Kidney (tissue), 14 donors: ENCODE measurements around the gene SHROOM2. TPM values are rescaled to one million over a fixed set of nuclear protein-coding genes. Genes with fewer than 3 reads are reported as not detected.

Source experiments
- DNase-seq, 5 donors: peaks; one replicate each; pipeline ENCODE4 v3.0.0-alpha.2; 2013 to 2020
- FAIRE-seq: peaks from 2 replicates; lab custom pipeline; 2012; peaks lifted over from hg19 to GRCh38; lab: Jason Lieb, UNC
- H3K27ac ChIP-seq, 2 donors: one replicate each; pipeline ENCODE4 v1.7.0; 2013; ENCODE audit warnings: low read depth in 2 of 2, low read length in 2 of 2, inconsistent platforms in 1 of 2
- H3K27me3 ChIP-seq: one replicate; pipeline ENCODE4 v1.7.1; 2013; ENCODE audit warnings: low read length, inconsistent platforms; ENCODE audit not compliant: control insufficient read depth, insufficient read depth
- H3K36me3 ChIP-seq, 3 donors: one replicate each; pipeline versions ENCODE4 v1.7.0 to v1.7.1; 2013; ENCODE audit warnings: low read length in 3 of 3, control low read depth in 1 of 3, inconsistent platforms in 1 of 3; ENCODE audit not compliant: insufficient read depth in 3 of 3, control insufficient read depth in 2 of 3
- H3K4me1 ChIP-seq, 3 donors: one replicate each; pipeline versions ENCODE4 v1.7.0 to v1.7.1; 2013; ENCODE audit warnings: low read length in 3 of 3, inconsistent platforms in 1 of 3, low read depth in 1 of 3; ENCODE audit not compliant: control insufficient read depth in 2 of 3, insufficient read depth in 2 of 3
- H3K4me3 ChIP-seq, 3 donors: one replicate each; pipeline versions ENCODE4 v1.7.0 to v1.8.1; 2013; ENCODE audit warnings: low read length in 3 of 3, control low read depth in 1 of 3, inconsistent platforms in 1 of 3
- H3K9ac ChIP-seq, 3 donors: one replicate each; pipeline versions ENCODE4 v1.7.0 to v1.7.1; 2013; ENCODE audit warnings: low read length in 3 of 3, control low read depth in 1 of 3, inconsistent platforms in 1 of 3
- H3K9me3 ChIP-seq, 3 donors: one replicate each; pipeline versions ENCODE4 v1.7.0 to v1.7.1; 2013; ENCODE audit warnings: low read length in 3 of 3, control low read depth in 1 of 3, inconsistent platforms in 1 of 3; ENCODE audit not compliant: control insufficient read depth in 2 of 3, insufficient read depth in 1 of 3
- CTCF ChIP-seq: IDR thresholded peaks from 3 replicates; pipeline ENCODE4 v1.5.1; 2012; ENCODE audit warnings: mild to moderate bottlenecking, moderate library complexity, borderline replicate concordance; ENCODE audit not compliant: insufficient read depth; ENCODE audit errors: extremely low read depth
- intact Hi-C: fragments of 100-400 bp; cut with DNase I; formaldehyde crosslinking; loops from one replicate; pipeline ENCODE4 v1.11.1; 2022
- polyA plus RNA-seq: library from polyadenylated mRNA; stranded (reverse); fragments of 350-450 nt; fragmentation: Illumina TruSeq; extraction: RNeasy Lipid Tissue Mini Kit (QIAGEN cat#74804); gene quantifications from one replicate; pipeline ENCODE4 v1.2.3, GENCODE V29; 2014; ENCODE audit warnings: low read depth, low replicate concordance; ENCODE audit not compliant: insufficient read depth
- total RNA-seq: library from RNA; stranded (reverse); fragmentation: NEBNext Ultra II Directional; extraction: Animal tissue kit (Norgen Biotek cat#: 25700); gene quantifications from one replicate; pipeline ENCODE4 v1.2.1, GENCODE V29; 2021
- donor health status: control.
- donor health status: control.
- donor health status: control.
- donor health status: control.
- donor health status: control.
- donor health status: DM: yes; HTN: yes; CAD: no.
- donor health status: Normal renal cell carcinoma (clear cell type).

Gene SHROOM2
- total and polyA plus RNA-seq, 2 donors from 2014 or later = 3.5 to 11.8 TPM

GRCh38 chrX:9977635-9978034 lies 191.4 kb downstream of the SHROOM2 start:
- Histone ChIP-seq H3K4me1 (peaks cover 0 to 6% (median 0%) of the 10 kb centered on the region in 3 donors), H3K36me3 (no peaks in the 10 kb centered on the region), H3K27me3 (no peaks in the 10 kb centered on the region), H3K4me3 (no peak overlapping the region), H3K27ac (no peak overlapping the region), H3K9ac (no peak overlapping the region), H3K9me3 (no peaks in the 10 kb centered on the region)
- no peak for FAIRE-seq
- intact Hi-C loops = no loop called here
- TF ChIP-seq CTCF = no peak
- no peak for DNase-seq

DNA sequence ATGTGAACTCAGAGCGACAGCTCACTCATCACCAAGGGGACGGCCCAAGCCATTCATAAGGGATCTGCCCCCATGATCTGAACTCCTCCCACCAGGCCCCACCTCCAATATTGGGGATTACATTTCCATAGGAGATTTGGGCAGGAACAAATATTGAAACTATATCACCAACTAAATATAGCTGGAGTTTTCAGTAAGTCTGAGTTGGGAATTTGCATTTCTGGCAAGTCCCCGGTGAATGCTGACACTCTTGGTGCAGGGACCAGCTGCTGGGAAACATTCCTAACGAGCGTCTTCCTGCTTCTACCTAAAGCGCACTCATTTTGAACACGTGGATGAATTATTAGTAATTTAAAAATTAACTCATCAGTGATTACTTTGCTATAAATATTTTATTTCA lies 194.2 kb downstream of the SHROOM2 start:
- Histone ChIP-seq H3K9ac (no peak overlapping the region), H3K4me3 (no peak overlapping the region), H3K27me3 (no peaks in the 10 kb centered on the region), H3K36me3 (no peaks in the 10 kb centered on the region), H3K9me3 (no peaks in the 10 kb centered on the region), H3K27ac (peak overlapping the region in 1 of 2 donors; percentile 17), H3K4me1 (peaks cover 0 to 6% (median 0%) of the 10 kb centered on the region in 3 donors)
- intact Hi-C loops = no loop called here
- FAIRE-seq (no peak), DNase-seq (no peak)
- no peak for TF ChIP-seq CTCF

DNA sequence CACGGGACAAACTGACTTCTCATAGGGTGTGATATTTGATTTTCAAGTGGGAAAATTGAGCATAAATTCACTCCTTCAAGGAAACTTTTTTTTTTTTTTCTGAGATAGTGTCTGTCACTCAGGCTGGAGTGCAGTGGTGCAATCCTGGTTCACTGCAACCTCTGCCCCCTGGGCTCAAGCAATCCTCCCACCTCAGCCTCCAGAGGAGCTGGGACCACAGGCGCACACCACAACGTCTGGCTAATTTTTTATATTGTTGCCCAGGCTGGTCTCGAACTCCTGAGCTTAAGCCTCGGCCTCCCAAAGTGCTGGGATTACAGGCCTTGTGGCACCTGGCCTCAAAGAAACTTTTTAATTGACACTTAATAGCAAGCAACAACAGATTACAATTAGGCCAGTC lies 194.7 kb downstream of the SHROOM2 start:
- no peak overlapping the region for H3K4me3 ChIP-seq
- H3K4me1 ChIP-seq = peaks cover 0 to 6% (median 0%) of the 10 kb centered on the region in 3 donors
- no peaks in the 10 kb centered on the region for H3K27me3 ChIP-seq
- no peak for FAIRE-seq
- H3K9me3 ChIP-seq = no peaks in the 10 kb centered on the region
- H3K36me3 ChIP-seq = no peaks in the 10 kb centered on the region
- H3K27ac ChIP-seq = peak overlapping the region in 1 of 2 donors; percentile 60
- no peak for DNase-seq
- TF ChIP-seq CTCF = no peak
- intact Hi-C loops = no loop called here
- no peak overlapping the region for H3K9ac ChIP-seq

DNA sequence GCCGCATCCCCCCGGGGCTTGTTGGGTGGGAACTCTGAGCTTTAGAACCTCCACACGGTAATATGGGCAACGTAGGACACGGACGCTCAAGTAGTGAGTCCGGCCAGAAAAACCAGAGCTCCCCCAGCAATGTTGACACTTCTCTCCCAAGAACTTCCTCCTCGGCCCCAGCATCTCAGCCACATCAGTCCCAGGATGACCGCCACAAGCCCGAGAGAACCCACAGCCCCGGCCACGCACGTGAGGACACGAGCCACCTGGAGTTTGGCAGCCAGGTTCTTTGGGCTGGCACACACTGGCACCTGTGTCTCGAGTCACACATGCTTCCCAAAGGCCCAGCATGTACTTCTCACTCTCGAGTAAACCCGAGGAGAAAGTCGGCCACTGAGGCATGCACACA lies 197.2 kb downstream of the SHROOM2 start:
- Histone ChIP-seq H3K27ac (no peak overlapping the region), H3K4me1 (peaks cover 0 to 6% (median 0%) of the 10 kb centered on the region in 3 donors), H3K9ac (no peak overlapping the region), H3K9me3 (no peaks in the 10 kb centered on the region), H3K36me3 (no peaks in the 10 kb centered on the region), H3K27me3 (no peaks in the 10 kb centered on the region), H3K4me3 (no peak overlapping the region)
- TF ChIP-seq CTCF = no peak
- DNase-seq (no peak), FAIRE-seq (no peak)
- intact Hi-C loops = no loop called here
